Body of pancreas (tissue), 4 donors: ENCODE data around the gene CCDC6. TPM values are rescaled to one million over a fixed set of nuclear protein-coding genes. Genes with fewer than 3 reads are reported as not detected.

Source experiments
- ATAC-seq: fragments of 150-250 bp; one replicate; pipeline ENCODE4 v1.9.1; 2016
- DNase-seq, 4 donors: peaks; one replicate each; pipeline ENCODE4 v3.0.0-alpha.2; 2019
- H3K27ac ChIP-seq, 4 donors: fragments of 200-600 bp; sonication (generic); 1 replicate in 3 of 4; 2 replicates in 1 of 4; pipeline versions ENCODE4 v1.5.1 to v1.6.1; 2016 to 2019; ENCODE audit warnings: mild to moderate bottlenecking in 1 of 4, mixed read lengths in 1 of 4, moderate library complexity in 1 of 4
- H3K27me3 ChIP-seq, 2 donors: fragments of 200-600 bp; sonication (generic); one replicate each; pipeline ENCODE4 v1.6.0; 2016; ENCODE audit warnings: mild to moderate bottlenecking in 1 of 2
- H3K36me3 ChIP-seq, 2 donors: fragments of 200-600 bp; sonication (generic); replicated peaks in 1 of 2; 2 replicates each; pipeline ENCODE4 v1.5.1; 2016; ENCODE audit warnings: low read depth in 2 of 2; ENCODE audit not compliant: insufficient read depth in 1 of 2
- H3K4me1 ChIP-seq: fragments of 200-600 bp; sonication (generic); one replicate; pipeline ENCODE4 v1.6.0; 2016
- H3K4me3 ChIP-seq, 2 donors: fragments of 200-600 bp; sonication (generic); 1 replicate in 1 of 2; 2 replicates in 1 of 2; pipeline ENCODE4 v1.5.1; 2016 to 2019
- H3K9me3 ChIP-seq, 3 donors: fragments of 200-600 bp; sonication (generic); 1 replicate in 2 of 3; 2 replicates in 1 of 3; pipeline ENCODE4 v1.5.1; 2016
- CTCF ChIP-seq, 7 experiments: fragments of 450-650 bp in 4 of 7; fragments of 200-600 bp in 3 of 7; sonication (generic) in 3 of 7; IDR thresholded peaks; one replicate each; pipeline ENCODE4 v1.5.1; 2016 to 2019; ENCODE audit warnings: antibody characterized with exemption in 7 of 7
- POLR2A ChIP-seq, 3 donors: fragments of 450-650 bp; IDR thresholded peaks; one replicate each; pipeline ENCODE4 v1.6.1; 2016; ENCODE audit warnings: antibody characterized with exemption in 3 of 3, mild to moderate bottlenecking in 2 of 3
- WGBS, 2 donors: methylation state at CpG; one replicate each; pipeline ENCODE4 v1.1.5; 2017; 5-methylcytosine and 5-hydroxymethylcytosine counted together
- intact Hi-C: fragments of 100-400 bp; cut with DNase I; formaldehyde crosslinking; loops from one replicate; pipeline ENCODE4 v1.15.1; 2023
- total RNA-seq, 2 donors: library from RNA; depleted of rRNA; stranded (reverse); fragments of >200 nt; gene quantifications; one replicate each; pipeline ENCODE4 v1.1.0, GENCODE V29; 2016

CCDC6 gene
- total RNA-seq, 2 donors from 2014 or later = 26.7 to 35.8 TPM

- Histone ChIP-seq H3K4me1 (peaks cover 51% of the 10 kb centered on the region), H3K36me3 (no peaks in the 10 kb centered on the region), H3K9me3 (no peaks in the 10 kb centered on the region), H3K27me3 (no peaks in the 10 kb centered on the region), H3K27ac (no peak overlapping the region), H3K4me3 (no peak overlapping the region)
- intact Hi-C loops = no loop called here
- 74 to 88% methylated on average over 5 to 6 of the region's 6 CpGs for WGBS, 2 donors
- DNase-seq (no peak), ATAC-seq (no peak)
- no peak for TF ChIP-seq POLR2A (IDR thresholded peaks at IDR 0.05)
- TF ChIP-seq CTCF (IDR thresholded peaks at IDR 0.05) = no peak
These were observed 25.3 kb downstream of the CCDC6 start for GRCh38 chr10:59880971-59881510.

- no peak overlapping the region for H3K4me3 ChIP-seq
- no peak for ATAC-seq
- H3K27me3 ChIP-seq = no peaks in the 10 kb centered on the region
- no peaks in the 10 kb centered on the region for H3K36me3 ChIP-seq
- peaks cover 48% of the 10 kb centered on the region for H3K4me1 ChIP-seq
- intact Hi-C loops = no loop called here
- no peak overlapping the region for H3K27ac ChIP-seq
- no peak for DNase-seq
- 70 to 74% methylated on average over 6 of the region's 6 CpGs for WGBS, 2 donors
- H3K9me3 ChIP-seq = no peaks in the 10 kb centered on the region
- no peak for TF ChIP-seq POLR2A (IDR thresholded peaks at IDR 0.05)
- TF ChIP-seq CTCF (IDR thresholded peaks at IDR 0.05) = no peak
These were observed 26.2 kb downstream of the CCDC6 start for GRCh38 chr10:59880019-59880717.

- Histone ChIP-seq H3K4me1 (peaks cover 56% of the 10 kb centered on the region), H3K27ac (no peak overlapping the region), H3K4me3 (no peak overlapping the region), H3K36me3 (no peaks in the 10 kb centered on the region), H3K9me3 (no peaks in the 10 kb centered on the region), H3K27me3 (no peaks in the 10 kb centered on the region)
- 35 to 49% methylated on average over 4 of the region's 4 CpGs for WGBS, 2 donors
- intact Hi-C loops = no loop called here
- DNase-seq (no peak), ATAC-seq (no peak)
- no peak for TF ChIP-seq CTCF (IDR thresholded peaks at IDR 0.05)
- TF ChIP-seq POLR2A (IDR thresholded peaks at IDR 0.05) = no peak
These were observed 26.9 kb downstream of the CCDC6 start for GRCh38 chr10:59879363-59879913.

GRCh38 chr10:59878915-59879314 lies 27.4 kb downstream of the CCDC6 start:
- intact Hi-C loops = no loop called here
- H3K4me1 ChIP-seq = peaks cover 57% of the 10 kb centered on the region
- no peaks in the 10 kb centered on the region for H3K36me3 ChIP-seq
- H3K4me3 ChIP-seq = no peak overlapping the region
- DNase-seq (no peak), ATAC-seq (no peak)
- H3K27me3 ChIP-seq = no peaks in the 10 kb centered on the region
- no peak for TF ChIP-seq CTCF (IDR thresholded peaks at IDR 0.05)
- TF ChIP-seq POLR2A (IDR thresholded peaks at IDR 0.05) = no peak
- no peak overlapping the region for H3K27ac ChIP-seq
- no peaks in the 10 kb centered on the region for H3K9me3 ChIP-seq
- 93 to 100% methylated on average over 2 of the region's 2 CpGs for WGBS, 2 donors
